CD14-positive monocyte (primary cell): Measurements from ENCODE around the gene KLHL12. TPM values are rescaled to one million over a fixed set of nuclear protein-coding genes. Genes with fewer than 3 reads are reported as not detected.

Experiments
- DNase-seq, 3 donors: peaks; one replicate each; pipeline ENCODE4 v3.0.0-alpha.2; 2011 to 2022
- H2AFZ ChIP-seq: 2 replicates; pipeline ENCODE4 v1.6.0; 2012; ENCODE audit warnings: mild to moderate bottlenecking, low read depth, low read length, inconsistent platforms; ENCODE audit not compliant: insufficient read depth, poor library complexity, severe bottlenecking
- H3K27ac ChIP-seq, 2 donors: 1 replicate in 1 of 2; 2 replicates in 1 of 2; pipeline ENCODE4 v1.5.1; 2012 to 2013; ENCODE audit warnings: low read length in 2 of 2, control low read depth in 1 of 2, inconsistent platforms in 1 of 2, low read depth in 1 of 2, mild to moderate bottlenecking in 1 of 2
- H3K27me3 ChIP-seq, 2 donors: one replicate each; pipeline versions ENCODE4 v1.6.0 to v1.6.1; 2011 to 2013; ENCODE audit warnings: low read length in 2 of 2; ENCODE audit not compliant: control insufficient read depth in 2 of 2, insufficient read depth in 2 of 2
- H3K36me3 ChIP-seq, 2 donors: replicated peaks in 1 of 2; 1 replicate in 1 of 2; 2 replicates in 1 of 2; pipeline versions ENCODE4 v1.5.1 to v1.6.1; 2012 to 2013; ENCODE audit warnings: low read length in 2 of 2, control low read depth in 1 of 2, inconsistent platforms in 1 of 2, mild to moderate bottlenecking in 1 of 2; ENCODE audit not compliant: insufficient read depth in 2 of 2, control insufficient read depth in 1 of 2
- H3K4me1 ChIP-seq, 2 donors: 1 replicate in 1 of 2; 2 replicates in 1 of 2; pipeline versions ENCODE4 v1.5.1 to v1.6.1; 2012 to 2013; ENCODE audit warnings: low read length in 2 of 2, control low read depth in 1 of 2, inconsistent platforms in 1 of 2, mild to moderate bottlenecking in 1 of 2, moderate library complexity in 1 of 2; ENCODE audit not compliant: insufficient read depth in 2 of 2, control insufficient read depth in 1 of 2
- H3K4me2 ChIP-seq: replicated peaks from 2 replicates; pipeline ENCODE3; 2012; ENCODE audit warnings: low read length, moderate library complexity, mild to moderate bottlenecking; ENCODE audit not compliant: poor library complexity, severe bottlenecking; ENCODE audit errors: extremely low read depth
- H3K4me3 ChIP-seq, 3 experiments: fragments of 200-600 bp in 1 of 3; sonication (generic) in 1 of 3; replicated peaks in 1 of 3; 1 replicate in 2 of 3; 2 replicates in 1 of 3; pipeline ENCODE4 v1.5.1; 2011 to 2013; ENCODE audit warnings: low read length in 3 of 3, mild to moderate bottlenecking in 3 of 3, control low read depth in 2 of 3, low read depth in 2 of 3, inconsistent platforms in 1 of 3, moderate library complexity in 1 of 3
- H3K79me2 ChIP-seq: 2 replicates; pipeline ENCODE4 v1.6.0; 2012; ENCODE audit warnings: mild to moderate bottlenecking, control low read depth, inconsistent platforms, low read length, moderate library complexity; ENCODE audit not compliant: insufficient read depth
- H3K9ac ChIP-seq: 2 replicates; pipeline ENCODE4 v1.6.0; 2017; ENCODE audit warnings: low read length, mild to moderate bottlenecking; ENCODE audit not compliant: insufficient read depth, poor library complexity, severe bottlenecking
- H3K9me3 ChIP-seq, 2 donors: replicated peaks in 1 of 2; 1 replicate in 1 of 2; 2 replicates in 1 of 2; pipeline versions ENCODE4 v1.5.1 to v1.6.1; 2012 to 2013; ENCODE audit warnings: low read length in 2 of 2, control low read depth in 1 of 2; ENCODE audit not compliant: control insufficient read depth in 1 of 2, insufficient read depth in 1 of 2
- H4K20me1 ChIP-seq: 2 replicates; pipeline ENCODE4 v1.6.0; 2012; ENCODE audit warnings: mild to moderate bottlenecking, low read length, control low read depth, moderate library complexity; ENCODE audit not compliant: insufficient read depth
- H3K27ac Mint-ChIP-seq, 7 donors: one replicate each; pipeline ENCODE4 v1.8.0; 2020; ENCODE audit warnings: mild to moderate bottlenecking in 7 of 7, mixed read lengths in 7 of 7, moderate library complexity in 6 of 7, inconsistent platforms in 2 of 7
- H3K27me3 Mint-ChIP-seq, 3 donors: one replicate each; pipeline ENCODE4 v1.8.0; 2021 to 2022; ENCODE audit warnings: low read depth in 3 of 3, mild to moderate bottlenecking in 3 of 3, mixed read lengths in 3 of 3, moderate library complexity in 3 of 3, inconsistent platforms in 1 of 3
- H3K36me3 Mint-ChIP-seq, 2 donors: one replicate each; pipeline ENCODE4 v1.8.0; 2020; ENCODE audit warnings: mixed read lengths in 2 of 2, inconsistent platforms in 1 of 2, mild to moderate bottlenecking in 1 of 2
- H3K4me1 Mint-ChIP-seq: one replicate; pipeline ENCODE4 v1.8.0; 2020; ENCODE audit warnings: mild to moderate bottlenecking, mixed read lengths
- H3K4me3 Mint-ChIP-seq, 2 donors: one replicate each; pipeline ENCODE4 v1.8.0; 2020; ENCODE audit warnings: mild to moderate bottlenecking in 2 of 2, mixed read lengths in 2 of 2, moderate library complexity in 1 of 2
- H3K9me3 Mint-ChIP-seq, 7 donors: one replicate each; pipeline ENCODE4 v1.8.0; 2020 to 2022; ENCODE audit warnings: mixed read lengths in 7 of 7, mild to moderate bottlenecking in 6 of 7, moderate library complexity in 6 of 7, inconsistent platforms in 2 of 7
- WGBS: methylation state at CpG from one replicate; pipeline ENCODE4 v1.1.5; 2013; ENCODE audit warnings: missing lambda C conversion rate; ENCODE audit not compliant: insufficient coverage; 5-methylcytosine and 5-hydroxymethylcytosine counted together
- intact Hi-C, 2 donors: fragments of 100-400 bp; cut with micrococcal nuclease; formaldehyde crosslinking; loops; one replicate each; pipeline versions ENCODE4 v1.15.0 to v1.15.1; 2023
- polyA plus RNA-seq, 3 donors: library from polyadenylated mRNA; depleted of rRNA in 1 of 3; unstranded in 2 of 3; stranded (reverse) in 1 of 3; fragments of 300-500 nt in 2 of 3; fragments of >200 nt in 1 of 3; fragmentation: Illumina TruSeq in 2 of 3; gene quantifications; 1 replicate in 2 of 3; 2 replicates in 1 of 3; pipeline ENCODE4 v1.2.3, GENCODE V29; 2012 to 2021
- TF ChIP-seq, protein P1 (sequence below): fragments of 200-600 bp; IDR thresholded peaks from one replicate; pipeline ENCODE4 v1.8.0; 2022; ENCODE audit warnings: antibody characterized with exemption, mild to moderate bottlenecking

The KLHL12 gene
- polyA plus RNA-seq, 3 donors, result 20.7 to 36.7 (median 21.9) TPM

DNA sequence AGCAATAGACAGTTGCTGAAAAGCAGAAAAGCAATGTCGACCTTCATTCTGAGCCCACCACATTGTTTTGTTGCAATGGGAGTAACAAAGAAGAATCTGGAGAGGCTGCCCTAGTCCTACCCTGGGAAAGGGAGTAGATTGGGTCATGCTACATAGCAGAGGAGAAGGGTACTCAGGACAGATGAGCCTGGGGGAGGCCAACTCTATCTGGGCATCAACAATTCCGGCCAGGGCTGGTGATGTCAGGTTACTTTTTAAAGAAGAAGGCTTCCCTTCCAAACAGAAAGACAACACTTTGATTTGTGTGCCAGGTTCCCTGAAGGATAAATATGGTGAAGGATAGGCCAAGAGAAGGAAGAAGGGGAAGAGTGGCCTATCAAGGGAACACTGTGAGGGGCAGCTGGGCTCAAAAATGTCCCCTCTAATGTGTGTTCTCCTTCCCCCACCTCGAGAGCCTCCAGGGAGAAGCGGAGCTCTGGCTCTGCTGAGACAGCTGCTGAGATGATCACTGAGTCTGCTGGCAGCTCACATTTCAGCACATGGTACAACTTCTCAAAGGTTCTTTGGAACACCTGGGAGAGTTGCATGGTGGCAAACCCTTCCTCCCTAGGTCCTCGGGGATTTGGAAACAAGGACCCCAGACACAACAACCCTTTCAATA lies 34.3 kb upstream of the KLHL12 start:
- no peak for DNase-seq
- Mint-ChIP-seq H3K4me1 (peaks cover 27% of the 10 kb centered on the region), H3K4me3 (no peak overlapping the region), H3K27me3 (peaks cover 0 to 2% (median 0%) of the 10 kb centered on the region in 3 donors), H3K36me3 (peaks cover 48 to 50% of the 10 kb centered on the region in 2 donors), H3K9me3 (no peaks in the 10 kb centered on the region), H3K27ac (peak overlapping the region in 2 of 7 donors; percentile 48 to 79)
- H3K4me2 ChIP-seq, result no peak overlapping the region
- H3K4me1 ChIP-seq, result peaks cover 28 to 31% of the 10 kb centered on the region in 2 donors
- H4K20me1 ChIP-seq, result no peaks in the 10 kb centered on the region
- no peaks in the 10 kb centered on the region for H3K9me3 ChIP-seq
- peaks cover 18% of the 10 kb centered on the region for H3K79me2 ChIP-seq
- no peak overlapping the region for H3K9ac ChIP-seq
- 100% methylated on average over 4 of the region's 5 CpGs for WGBS
- H3K27me3 ChIP-seq, result no peaks in the 10 kb centered on the region
- H3K4me3 ChIP-seq, result no peak overlapping the region
- intact Hi-C loops, result no loop called here
- TF ChIP-seq, protein P1, sequence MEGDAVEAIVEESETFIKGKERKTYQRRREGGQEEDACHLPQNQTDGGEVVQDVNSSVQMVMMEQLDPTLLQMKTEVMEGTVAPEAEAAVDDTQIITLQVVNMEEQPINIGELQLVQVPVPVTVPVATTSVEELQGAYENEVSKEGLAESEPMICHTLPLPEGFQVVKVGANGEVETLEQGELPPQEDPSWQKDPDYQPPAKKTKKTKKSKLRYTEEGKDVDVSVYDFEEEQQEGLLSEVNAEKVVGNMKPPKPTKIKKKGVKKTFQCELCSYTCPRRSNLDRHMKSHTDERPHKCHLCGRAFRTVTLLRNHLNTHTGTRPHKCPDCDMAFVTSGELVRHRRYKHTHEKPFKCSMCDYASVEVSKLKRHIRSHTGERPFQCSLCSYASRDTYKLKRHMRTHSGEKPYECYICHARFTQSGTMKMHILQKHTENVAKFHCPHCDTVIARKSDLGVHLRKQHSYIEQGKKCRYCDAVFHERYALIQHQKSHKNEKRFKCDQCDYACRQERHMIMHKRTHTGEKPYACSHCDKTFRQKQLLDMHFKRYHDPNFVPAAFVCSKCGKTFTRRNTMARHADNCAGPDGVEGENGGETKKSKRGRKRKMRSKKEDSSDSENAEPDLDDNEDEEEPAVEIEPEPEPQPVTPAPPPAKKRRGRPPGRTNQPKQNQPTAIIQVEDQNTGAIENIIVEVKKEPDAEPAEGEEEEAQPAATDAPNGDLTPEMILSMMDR, result no peak
- H3K36me3 ChIP-seq, result peaks cover 32 to 43% of the 10 kb centered on the region in 2 donors
- no peak overlapping the region for H3K27ac ChIP-seq
- no peak overlapping the region for H2AFZ ChIP-seq

DNA sequence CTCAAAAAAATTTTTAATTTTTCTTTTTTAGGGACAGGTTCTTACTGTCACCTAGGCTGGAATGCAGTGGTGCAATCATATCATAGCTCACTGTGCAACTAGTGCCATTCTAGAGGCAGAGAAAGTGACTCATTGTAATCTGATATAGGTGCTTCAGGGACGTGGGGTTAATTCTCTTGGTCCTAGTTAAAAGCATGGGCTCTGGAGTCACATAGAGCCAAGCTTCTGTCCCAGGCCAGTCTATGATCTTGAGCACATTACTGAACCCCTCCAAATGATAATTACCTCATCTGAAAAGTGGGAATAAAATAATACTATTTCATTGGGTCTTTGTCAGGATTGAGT lies 32.2 kb upstream of the KLHL12 start:
- H3K27ac Mint-ChIP-seq, result no peak overlapping the region
- Histone ChIP-seq H3K4me3 (no peak overlapping the region), H3K9ac (no peak overlapping the region)

More for the DNA sequence above, 32.2 kb upstream of the KLHL12 start:
- Histone ChIP-seq H3K4me2 (no peak overlapping the region), H3K9me3 (no peaks in the 10 kb centered on the region), H3K79me2 (peaks cover 38% of the 10 kb centered on the region), H3K27ac (no peak overlapping the region), H3K36me3 (peaks cover 24 to 40% of the 10 kb centered on the region in 2 donors), H4K20me1 (no peaks in the 10 kb centered on the region), H2AFZ (no peak overlapping the region), H3K4me1 (peaks cover 32 to 41% of the 10 kb centered on the region in 2 donors), H3K27me3 (no peaks in the 10 kb centered on the region)
- TF ChIP-seq, protein P1, result no peak
- H3K4me3 Mint-ChIP-seq, result no peak overlapping the region
- intact Hi-C loops, result loop anchor here in 1 of 2 donors (10.0 kb wide), 1 partner anchor 46 kb away; the partner anchor contains the start of gene TMEM183A
- DNase-seq, result no peak
- peaks cover 39% of the 10 kb centered on the region for H3K4me1 Mint-ChIP-seq
- no CpG with 5 or more reads among the region's 1 CpG for WGBS
- peaks cover 39 to 49% of the 10 kb centered on the region in 2 donors for H3K36me3 Mint-ChIP-seq
- H3K9me3 Mint-ChIP-seq, result no peaks in the 10 kb centered on the region
- peaks cover 0 to 2% (median 0%) of the 10 kb centered on the region in 3 donors for H3K27me3 Mint-ChIP-seq
